IPS-11a (cell line): Measurements from ENCODE around the gene CLCN6.

Experiments
- H3K4me3 ChIP-seq: one replicate; pipeline ENCODE4 v1.5.1; 2013; ENCODE audit warnings: low read depth, low read length, control low read depth

The CLCN6 gene, protein sequence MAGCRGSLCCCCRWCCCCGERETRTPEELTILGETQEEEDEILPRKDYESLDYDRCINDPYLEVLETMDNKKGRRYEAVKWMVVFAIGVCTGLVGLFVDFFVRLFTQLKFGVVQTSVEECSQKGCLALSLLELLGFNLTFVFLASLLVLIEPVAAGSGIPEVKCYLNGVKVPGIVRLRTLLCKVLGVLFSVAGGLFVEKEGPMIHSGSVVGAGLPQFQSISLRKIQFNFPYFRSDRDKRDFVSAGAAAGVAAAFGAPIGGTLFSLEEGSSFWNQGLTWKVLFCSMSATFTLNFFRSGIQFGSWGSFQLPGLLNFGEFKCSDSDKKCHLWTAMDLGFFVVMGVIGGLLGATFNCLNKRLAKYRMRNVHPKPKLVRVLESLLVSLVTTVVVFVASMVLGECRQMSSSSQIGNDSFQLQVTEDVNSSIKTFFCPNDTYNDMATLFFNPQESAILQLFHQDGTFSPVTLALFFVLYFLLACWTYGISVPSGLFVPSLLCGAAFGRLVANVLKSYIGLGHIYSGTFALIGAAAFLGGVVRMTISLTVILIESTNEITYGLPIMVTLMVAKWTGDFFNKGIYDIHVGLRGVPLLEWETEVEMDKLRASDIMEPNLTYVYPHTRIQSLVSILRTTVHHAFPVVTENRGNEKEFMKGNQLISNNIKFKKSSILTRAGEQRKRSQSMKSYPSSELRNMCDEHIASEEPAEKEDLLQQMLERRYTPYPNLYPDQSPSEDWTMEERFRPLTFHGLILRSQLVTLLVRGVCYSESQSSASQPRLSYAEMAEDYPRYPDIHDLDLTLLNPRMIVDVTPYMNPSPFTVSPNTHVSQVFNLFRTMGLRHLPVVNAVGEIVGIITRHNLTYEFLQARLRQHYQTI

DNA sequence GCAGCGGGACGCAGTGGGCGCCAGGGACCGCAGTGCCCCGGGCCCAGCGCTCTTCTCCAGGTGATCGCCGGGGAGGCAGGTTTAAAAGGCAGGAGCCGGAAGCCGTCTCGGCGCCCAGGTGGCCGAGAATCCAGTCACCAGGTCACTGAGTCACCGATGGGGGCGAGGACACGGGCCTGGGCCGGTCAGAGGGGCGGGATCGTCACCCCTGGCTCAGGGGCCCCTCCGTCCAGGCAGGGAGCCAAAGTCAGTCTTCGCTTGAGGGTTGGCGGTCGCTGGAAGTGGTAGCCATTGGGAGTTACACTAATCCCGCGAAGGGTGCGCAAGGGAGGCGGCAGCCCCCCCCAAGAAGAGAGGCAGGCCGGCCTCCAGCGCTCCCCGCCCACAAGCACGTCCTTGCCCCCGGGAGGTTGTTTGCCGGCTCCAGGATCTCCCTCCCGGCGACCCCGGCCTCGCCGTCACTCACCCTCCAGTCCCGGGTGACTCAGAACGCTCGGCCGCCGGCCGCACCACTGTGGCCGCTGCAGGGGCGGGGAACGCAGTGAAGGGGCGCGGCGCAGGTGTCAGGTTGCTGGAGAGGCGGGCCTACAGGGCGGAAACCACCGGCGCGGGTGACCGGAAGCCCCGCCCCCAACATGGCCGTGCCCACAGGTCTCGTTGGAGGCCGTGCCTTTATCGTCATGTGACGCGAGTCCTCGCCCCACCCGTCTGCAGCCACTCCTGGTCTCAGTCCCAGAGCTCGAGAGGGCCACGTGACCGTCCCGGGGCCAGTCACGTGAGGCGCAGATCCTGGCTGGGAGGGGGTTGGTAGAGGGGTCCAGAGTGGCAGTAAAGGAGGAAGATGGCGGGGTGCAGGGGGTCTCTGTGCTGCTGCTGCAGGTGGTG lies at the start of gene CLCN6, which contains the start of gene MTHFR:
CLCN6 (plus strand) TSS at position 770 of the 885 bp plus-strand sequence; CDS start at position 842, 72 bp downstream.
MTHFR (minus strand) TSS at position 543 of the 885 bp plus-strand sequence. CDS start 2,848 bp downstream, outside the sequence.
- H3K4me3 ChIP-seq: peak within 1 kb of the TSS; percentile 60

DNA sequence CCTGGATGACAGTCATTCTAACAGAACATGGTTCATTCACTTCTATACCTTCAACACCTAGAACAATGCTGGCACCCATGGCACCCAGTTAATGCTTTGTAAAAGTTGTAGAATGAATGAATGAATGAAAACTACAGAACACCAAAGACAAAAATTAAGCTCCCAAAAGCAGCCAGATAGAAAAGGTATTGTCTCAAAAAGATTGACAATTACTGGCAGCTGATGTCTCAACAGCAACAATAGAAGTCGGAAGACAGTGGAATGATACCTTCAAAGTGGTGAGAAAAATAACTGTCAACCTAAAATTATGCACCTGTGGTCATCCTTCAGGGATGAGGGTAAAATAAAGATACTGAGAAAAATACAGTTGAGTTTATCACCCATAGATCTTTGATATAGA lies 48.9 kb upstream of the CLCN6 start:
- H3K4me3 ChIP-seq: no peak overlapping the region

DNA sequence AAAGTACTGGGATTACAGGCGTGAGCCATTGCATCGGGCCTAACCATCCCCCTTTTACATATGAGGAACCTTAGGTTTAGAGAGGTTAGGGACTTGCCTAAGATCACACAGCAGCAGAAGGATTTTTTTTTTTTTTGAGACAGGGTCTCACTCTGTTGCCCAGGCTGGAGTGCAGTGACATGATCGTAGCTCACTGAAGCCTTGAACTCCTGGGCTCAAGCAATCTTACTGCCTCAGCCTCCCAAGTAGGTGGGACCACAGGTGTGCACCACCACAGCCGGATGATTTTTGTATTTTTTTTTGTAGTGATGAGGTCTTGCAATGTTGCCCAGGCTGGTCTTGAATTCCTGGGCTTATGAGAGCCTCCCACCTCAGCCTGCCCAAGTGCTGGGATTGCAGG lies 46.2 kb upstream of the CLCN6 start:
- no peak overlapping the region for H3K4me3 ChIP-seq

DNA sequence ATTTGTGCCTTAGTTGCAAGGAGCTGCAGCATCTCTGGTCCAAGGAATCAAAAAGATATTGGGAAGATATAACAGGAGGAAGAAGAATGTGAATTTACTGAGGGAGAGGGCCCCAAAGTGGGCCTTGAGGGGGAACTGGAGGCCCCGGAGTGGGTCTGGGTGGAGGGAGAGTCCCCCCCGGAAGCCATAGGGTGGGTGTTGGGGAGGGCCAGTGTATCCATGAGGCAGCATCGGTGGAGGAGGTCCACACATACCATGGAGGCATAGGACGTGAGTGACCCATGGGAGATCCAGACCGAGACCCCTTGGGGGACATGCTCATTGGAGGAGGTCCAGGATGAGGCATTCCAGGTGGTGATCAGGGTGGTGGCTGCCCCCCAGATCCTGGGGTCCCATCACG lies 44.7 kb upstream of the CLCN6 start:
- no peak overlapping the region for H3K4me3 ChIP-seq

DNA sequence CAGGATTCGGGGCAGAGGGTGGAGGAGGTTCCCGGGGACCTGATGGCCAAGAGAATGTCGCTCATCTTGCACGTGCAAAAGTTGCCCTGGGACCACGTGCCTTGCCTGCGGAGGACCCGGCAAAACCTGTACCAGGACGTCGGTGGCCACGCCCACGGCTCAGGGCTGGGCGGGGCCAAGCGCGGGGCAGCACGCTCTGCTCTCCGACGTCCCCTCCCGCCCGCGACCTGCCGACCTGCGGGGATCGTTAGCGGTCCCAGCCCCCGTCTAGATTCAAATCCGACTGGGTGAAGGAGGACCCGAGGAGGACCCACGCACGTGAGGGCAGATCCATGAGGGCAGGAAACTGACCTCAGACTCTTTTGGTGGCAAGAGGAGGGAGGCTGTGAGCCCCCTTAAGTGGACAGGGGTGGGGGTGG lies 44.0 kb upstream of the CLCN6 start, which contains the start of gene C1orf167:
C1orf167 (plus strand) TSS at position 206 of the 419 bp plus-strand sequence. CDS start 2,208 bp downstream, outside the sequence.
- no peak within 1 kb of the TSS for H3K4me3 ChIP-seq

DNA sequence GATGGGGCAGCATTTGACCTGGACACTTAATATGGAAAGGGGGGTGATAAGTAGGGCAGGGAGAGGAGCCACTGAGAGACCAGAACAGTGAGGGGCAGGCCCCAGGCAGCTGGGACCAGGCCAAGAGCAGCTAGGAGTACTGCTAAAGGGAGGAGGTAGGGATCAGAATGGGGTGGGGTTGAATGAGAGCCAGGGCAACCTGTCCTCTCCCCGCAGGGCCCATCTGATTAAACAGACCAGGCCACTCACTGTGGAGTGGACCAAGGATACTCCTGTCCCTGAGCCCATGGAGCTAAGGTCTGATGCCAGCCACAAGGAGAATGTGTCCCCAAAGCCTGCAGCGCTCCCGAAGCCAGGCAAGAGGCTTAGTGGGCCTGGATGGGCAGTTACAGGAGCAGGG lies 41.9 kb upstream of the CLCN6 start:
- no peak overlapping the region for H3K4me3 ChIP-seq

DNA sequence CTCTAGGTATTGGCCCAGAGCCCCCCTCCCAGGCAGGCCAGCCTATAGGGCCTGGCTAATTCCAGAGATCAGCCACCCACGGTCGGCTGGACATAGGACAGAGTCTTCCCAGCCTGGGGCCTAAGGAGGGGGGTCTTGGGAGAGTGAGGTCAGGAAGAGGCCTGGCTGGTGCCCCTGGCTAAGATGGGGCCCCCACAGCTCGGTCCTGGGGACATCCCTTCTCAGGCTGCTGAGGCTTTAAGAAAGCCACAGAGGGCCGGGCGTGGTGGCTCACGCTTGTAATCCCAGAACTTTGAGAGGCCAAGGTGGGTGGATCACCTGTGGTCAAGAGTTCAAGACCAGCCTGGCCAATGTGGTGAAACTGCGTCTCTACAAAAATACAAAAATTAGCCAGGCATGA lies 41.5 kb upstream of the CLCN6 start:
- no peak overlapping the region for H3K4me3 ChIP-seq

DNA sequence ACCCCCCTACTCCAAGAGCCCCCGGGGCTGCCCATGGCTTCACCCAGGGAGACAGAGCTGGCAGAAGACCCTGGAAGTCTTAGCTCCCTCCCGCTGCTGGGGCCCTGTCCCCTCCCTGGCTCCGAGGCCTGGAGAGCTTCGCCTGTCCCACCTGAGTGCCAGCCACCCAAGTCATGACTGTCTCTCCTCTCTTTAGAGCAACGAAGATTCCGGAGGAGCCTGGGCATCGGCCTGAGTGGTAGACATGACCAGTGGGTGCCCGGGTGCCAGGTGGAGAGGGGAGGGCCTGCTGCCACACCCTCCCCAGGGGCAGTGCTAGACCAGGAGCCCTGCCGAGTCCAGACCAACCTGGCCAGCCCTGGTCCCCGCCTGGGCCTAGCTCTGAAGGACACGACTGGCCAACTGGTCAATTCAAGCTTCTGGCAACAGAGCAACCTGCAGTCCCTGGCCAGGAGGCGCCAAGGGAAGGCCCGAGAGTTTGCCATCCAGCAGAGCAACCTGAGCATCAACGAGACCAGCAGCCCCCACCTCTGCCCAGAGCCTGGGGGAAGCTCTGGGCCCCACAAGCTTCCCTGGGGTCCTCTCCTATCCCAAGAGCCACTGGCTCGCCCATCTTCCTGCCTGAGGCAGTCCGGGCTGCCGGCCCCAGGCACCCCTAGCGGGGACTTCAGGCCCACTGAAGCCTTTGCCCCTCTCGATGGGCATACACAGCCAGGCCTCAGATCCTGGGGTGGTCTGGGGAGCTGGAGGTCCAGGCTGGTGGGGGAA lies 40.1 kb upstream of the CLCN6 start:
- no peak overlapping the region for H3K4me3 ChIP-seq

DNA sequence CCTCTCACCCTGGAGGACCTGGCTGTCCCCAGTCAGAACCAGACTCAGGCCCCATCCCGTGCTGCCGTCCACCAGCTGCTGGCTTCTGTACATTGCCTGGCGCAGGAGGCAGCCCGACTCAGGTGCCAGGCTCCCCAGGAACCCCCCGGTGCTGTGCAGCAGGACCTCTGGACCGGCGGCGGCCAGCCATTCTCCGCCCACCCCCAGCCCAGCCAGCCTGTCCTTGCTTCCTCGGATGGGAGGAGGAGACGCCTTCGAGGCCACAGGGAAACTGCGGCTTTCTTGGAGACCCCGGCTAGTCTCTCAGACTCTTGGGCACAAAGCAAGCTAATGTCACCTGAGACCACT lies 39.6 kb upstream of the CLCN6 start:
- no peak overlapping the region for H3K4me3 ChIP-seq

DNA sequence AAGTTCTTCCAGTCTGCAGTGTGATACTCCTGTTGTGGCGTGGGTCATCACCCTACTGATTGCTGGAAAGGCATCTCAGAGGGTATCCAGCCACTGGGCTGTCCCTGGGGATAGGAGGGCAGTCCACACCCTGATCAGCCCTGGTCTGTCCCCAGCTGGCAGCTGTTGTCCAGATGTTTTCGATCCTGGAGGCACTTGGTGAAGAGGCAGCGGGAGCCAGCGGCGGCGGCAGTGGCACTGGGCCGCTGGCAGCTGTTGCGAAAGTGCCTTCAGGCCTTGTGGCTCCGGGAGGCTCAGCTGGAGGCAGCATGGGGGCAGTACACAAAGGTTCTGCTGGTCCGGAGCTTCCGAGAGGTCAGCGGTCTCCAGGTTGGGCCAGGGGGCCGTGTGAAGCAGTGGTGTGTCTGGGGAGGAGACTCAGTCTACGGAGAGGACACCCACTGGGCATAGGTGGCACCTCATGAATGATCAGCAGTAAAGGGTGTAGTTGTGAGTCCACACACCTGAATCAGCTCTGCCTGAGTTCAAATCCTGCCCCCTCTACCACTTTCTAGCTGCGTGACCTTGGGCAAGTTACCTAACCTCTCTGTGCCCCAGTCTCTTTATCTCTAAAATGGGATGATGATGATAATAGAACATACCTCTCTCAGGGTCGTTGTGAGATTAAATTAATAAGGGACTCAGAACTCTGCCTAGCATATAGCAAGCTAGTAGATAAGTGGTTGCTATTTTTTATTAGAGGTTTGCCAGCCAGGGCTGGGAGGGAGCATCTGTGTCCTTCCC lies 37.9 kb upstream of the CLCN6 start:
- no peak overlapping the region for H3K4me3 ChIP-seq

DNA sequence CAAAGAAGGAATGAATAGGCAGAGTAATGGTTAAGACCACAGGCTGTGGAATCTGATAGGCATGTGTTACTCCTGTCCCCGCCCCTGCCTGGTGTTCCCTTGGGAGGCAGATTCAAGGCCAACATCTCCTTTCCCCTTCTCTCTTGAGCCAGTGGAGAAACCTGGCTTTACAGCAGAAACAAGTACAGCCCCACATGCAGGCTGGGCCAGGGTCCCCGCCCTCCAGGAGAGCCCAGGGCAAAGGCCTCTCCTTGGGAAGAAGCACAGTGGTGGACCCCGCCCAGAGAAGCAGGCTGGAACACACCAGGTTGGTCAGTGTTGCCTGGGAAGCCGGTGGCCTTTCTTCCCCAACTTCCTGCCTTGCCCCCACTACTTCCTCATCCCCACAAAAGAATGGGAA lies 37.2 kb upstream of the CLCN6 start:
- no peak overlapping the region for H3K4me3 ChIP-seq

DNA sequence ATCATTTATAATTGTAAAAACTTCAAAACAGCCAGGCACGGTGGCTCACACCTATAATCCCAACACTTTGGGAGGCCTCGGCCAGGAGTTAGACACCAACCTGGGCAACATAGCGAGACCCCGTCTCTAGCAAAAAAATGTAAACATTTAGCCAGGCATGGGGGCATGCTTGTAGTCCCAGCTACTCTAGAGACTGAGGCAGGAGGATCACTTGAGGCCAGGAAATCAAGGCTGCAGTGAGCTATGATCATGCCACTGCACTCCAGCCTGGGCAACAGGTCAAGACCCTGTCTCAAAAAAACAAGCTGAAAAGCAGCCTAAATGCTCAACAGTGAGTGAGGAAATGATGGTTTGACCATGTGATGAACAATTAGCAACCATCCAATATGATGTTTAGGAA lies 36.7 kb upstream of the CLCN6 start:
- H3K4me3 ChIP-seq: no peak overlapping the region

DNA sequence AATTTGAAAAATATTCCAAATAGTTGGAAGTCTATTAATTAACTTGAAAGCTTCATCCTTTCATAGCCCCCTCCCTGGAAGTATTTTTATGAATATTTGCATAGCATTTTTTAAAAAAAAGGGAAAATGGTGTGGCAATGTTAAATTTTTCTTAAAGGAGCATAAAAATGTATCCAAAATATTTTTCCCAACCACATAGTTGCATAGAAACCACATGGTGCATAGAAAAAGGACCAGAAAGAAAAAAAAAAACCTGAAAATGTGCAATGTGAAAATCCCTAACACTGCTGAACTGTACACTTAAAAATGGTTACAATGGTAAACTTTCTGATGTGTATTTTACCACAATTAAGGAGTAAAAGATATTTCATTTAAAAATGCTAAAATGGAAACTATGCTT lies 36.0 kb upstream of the CLCN6 start:
- H3K4me3 ChIP-seq: no peak overlapping the region

DNA sequence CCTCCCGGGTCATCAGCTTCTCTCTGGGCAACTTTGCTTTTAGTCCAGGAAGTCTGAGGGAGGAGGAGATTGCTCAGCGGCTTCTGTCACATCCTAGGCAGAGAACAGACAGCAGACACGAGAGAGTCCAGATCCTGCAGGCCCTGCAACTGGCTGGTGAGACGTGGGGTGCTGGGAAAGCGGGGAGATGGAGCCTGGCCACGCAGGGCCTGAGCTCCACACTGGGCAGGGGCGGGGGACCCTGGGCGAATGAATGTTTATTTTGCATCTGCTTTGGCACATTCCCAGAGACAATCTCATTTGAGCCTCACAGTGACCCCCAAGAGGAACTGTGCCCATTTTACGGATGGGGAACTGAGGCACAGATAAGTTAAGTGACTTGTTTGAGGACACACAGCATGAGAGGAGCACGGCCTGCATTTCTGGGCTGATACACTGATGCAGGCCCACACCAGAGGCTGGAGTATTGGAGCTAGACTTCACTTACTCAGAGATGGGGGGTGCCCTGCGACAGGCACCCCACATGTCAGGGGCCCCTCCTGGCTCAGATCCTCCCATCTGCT lies 34.4 kb upstream of the CLCN6 start:
- H3K4me3 ChIP-seq: no peak overlapping the region

DNA sequence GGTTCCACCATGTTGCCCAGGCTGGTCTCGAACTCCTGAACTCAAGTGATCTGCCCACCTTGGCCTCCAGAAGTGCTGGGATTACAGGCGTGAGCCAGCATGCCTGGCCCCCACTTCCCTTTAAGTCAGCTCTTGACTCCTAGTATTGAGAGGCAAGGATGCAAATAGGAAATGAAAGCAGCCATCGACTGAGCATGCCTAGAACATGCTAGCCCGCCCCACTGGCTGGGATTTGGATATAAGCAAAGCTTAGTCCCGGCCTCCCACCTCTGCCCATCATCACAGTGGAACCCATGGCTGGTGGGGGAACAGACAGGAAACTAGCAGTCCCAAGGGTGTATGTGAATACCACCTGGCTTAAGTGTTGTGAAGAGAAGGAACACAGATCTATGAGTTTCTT lies 33.5 kb upstream of the CLCN6 start:
- H3K4me3 ChIP-seq: no peak overlapping the region

DNA sequence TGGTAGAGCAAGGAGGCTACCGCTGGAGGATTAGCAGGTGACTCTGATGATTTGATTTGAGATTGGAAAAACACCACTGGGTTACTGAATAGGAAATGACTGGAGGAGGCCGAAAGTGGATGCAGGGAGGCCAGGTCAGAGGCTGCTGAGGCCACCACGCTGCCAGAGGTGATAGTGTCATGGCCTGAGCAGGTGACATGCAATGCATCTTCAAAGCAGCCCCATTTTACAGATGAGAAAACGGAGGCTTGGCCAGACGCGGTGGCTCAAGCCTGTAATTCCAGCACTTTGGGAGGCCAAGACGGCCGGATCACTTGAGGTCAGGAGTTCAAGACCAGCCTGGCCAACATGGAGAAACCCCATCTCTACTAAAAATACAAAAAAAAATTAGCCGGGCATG lies 31.2 kb upstream of the CLCN6 start:
- H3K4me3 ChIP-seq: no peak overlapping the region

DNA sequence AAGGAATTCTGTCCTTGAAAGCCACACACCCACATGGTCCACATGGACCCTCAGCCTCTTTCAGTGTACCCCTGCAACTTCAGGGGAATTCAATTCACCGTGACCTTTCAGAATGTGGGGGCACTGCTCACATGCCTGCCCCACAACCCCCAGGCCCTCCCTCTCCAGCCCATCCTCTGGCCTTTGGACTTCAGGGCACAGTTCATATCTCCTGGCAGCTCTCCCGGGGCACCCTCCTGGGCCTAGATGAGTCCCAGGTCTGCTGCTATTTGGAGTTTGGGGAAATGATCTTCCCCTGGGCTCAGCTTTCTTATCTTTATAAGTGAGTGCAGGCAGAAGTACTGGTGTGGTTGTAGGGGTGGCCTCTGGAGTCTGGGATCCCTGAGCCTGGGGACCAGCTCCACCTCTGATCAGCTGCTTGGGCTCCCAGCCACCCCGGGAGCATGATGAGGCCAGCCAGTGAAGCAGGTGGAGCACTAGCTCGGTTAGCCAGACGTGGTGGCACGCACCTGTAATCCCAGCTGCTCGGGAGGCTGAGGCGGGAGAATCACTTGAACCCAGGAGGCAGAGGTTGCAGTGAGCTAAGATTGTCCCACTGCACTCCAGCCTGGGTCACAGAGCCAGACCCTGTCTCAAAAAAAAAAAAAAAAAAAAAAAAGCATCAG lies 28.2 kb upstream of the CLCN6 start:
- no peak overlapping the region for H3K4me3 ChIP-seq

DNA sequence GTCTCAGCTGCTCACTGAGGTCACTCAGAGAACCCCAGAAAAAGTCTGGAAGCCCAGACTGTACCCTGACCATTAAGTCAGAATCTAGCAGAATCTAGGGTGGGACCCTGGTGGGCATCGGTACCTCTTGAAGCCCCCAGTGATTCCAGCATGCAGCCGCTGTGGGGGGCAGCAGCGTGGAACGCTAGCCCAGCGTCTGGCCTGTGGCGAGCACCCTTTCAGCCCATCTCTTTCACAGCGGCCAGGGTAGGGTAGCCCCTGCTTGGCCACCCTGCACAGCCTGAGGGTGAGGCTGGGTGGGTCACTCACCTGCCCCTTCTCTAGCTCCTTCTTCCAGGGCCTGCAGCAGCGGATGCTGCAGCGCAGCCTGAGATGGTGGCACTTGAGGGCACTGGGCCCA lies 27.7 kb upstream of the CLCN6 start:
- no peak overlapping the region for H3K4me3 ChIP-seq
